Measurements from ENCODE around the gene RBP7. TPM values are rescaled to one million over a fixed set of nuclear protein-coding genes. Genes with fewer than 3 reads are reported as not detected.
"Not testable (repeated sequence)": the region's sequence is repeated elsewhere in the genome, so short reads cannot be mapped to it uniquely, and the experiment has no call there.

The RBP7 gene
- total RNA-seq, 4 donors from 2014 or later: 12.7 to 20.6 (median 18.8) TPM

DNA sequence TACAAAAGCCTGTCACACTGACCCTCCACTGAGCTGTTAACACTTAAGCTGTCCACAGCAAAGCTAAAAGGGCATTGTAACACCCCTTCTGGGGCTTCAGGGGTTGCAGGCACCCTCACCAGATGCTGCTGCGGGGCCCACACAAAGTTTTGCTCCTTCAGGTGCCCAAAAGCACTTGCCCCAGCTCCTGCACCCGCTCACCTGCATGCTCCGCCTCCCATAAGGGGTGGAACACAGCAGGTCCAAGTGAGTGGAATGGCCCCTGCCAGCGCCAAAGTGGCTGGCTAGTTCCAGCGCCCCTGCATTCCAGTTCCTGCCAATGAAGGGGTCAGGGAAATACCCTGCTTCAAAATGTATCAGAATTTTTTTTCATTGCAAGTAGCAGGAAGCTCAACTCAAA lies 7.3 kb upstream of the RBP7 start:
- no peak for TF ChIP-seq POLR2A (IDR thresholded peaks at IDR 0.05)
- TF ChIP-seq, protein P1, sequence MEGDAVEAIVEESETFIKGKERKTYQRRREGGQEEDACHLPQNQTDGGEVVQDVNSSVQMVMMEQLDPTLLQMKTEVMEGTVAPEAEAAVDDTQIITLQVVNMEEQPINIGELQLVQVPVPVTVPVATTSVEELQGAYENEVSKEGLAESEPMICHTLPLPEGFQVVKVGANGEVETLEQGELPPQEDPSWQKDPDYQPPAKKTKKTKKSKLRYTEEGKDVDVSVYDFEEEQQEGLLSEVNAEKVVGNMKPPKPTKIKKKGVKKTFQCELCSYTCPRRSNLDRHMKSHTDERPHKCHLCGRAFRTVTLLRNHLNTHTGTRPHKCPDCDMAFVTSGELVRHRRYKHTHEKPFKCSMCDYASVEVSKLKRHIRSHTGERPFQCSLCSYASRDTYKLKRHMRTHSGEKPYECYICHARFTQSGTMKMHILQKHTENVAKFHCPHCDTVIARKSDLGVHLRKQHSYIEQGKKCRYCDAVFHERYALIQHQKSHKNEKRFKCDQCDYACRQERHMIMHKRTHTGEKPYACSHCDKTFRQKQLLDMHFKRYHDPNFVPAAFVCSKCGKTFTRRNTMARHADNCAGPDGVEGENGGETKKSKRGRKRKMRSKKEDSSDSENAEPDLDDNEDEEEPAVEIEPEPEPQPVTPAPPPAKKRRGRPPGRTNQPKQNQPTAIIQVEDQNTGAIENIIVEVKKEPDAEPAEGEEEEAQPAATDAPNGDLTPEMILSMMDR (IDR thresholded peaks at IDR 0.05): no peak
- intact Hi-C loops (cut with DNase I; ENCODE audit: low total_unique reads): no loop called here

GRCh38 chr1:9990944-9991343 lies 6.1 kb upstream of the RBP7 start:
- WGBS, 2 donors: 55 to 57% methylated on average over 2 of the region's 2 CpGs
- H3K4me3 ChIP-seq (ENCODE audit: low read depth, poor library complexity, severe bottlenecking): no peak overlapping the region
- intact Hi-C loops (cut with DNase I; ENCODE audit: low total_unique reads): no loop called here

More for the DNA sequence above, 7.3 kb upstream of the RBP7 start:
- DNase-seq (ENCODE audit: low spot score in 2 of 2): no peak
- WGBS, 2 donors: 85 to 86% methylated on average over 5 of the region's 5 CpGs
- no peak overlapping the region for H3K4me3 ChIP-seq (ENCODE audit: low read depth, poor library complexity, severe bottlenecking)

GRCh38 chr1:9992910-9993309 lies 4.1 kb upstream of the RBP7 start:
- WGBS, 2 donors: 80 to 85% methylated on average over 5 of the region's 5 CpGs
- no peak for DNase-seq (ENCODE audit: low spot score in 2 of 2)
- H3K4me3 ChIP-seq (ENCODE audit: low read depth, poor library complexity, severe bottlenecking): no peak overlapping the region
- TF ChIP-seq POLR2A (IDR thresholded peaks at IDR 0.05): no peak
- TF ChIP-seq, protein P1 (IDR thresholded peaks at IDR 0.05): no peak
- intact Hi-C loops (cut with DNase I; ENCODE audit: low total_unique reads): no loop called here

More at GRCh38 chr1:9990944-9991343, 6.1 kb upstream of the RBP7 start:
- no peak for DNase-seq (ENCODE audit: low spot score in 2 of 2)
- TF ChIP-seq, protein P1 (IDR thresholded peaks at IDR 0.05): no peak
- TF ChIP-seq POLR2A (IDR thresholded peaks at IDR 0.05): no peak

GRCh38 chr1:9993561-9994075 lies 3.4 kb upstream of the RBP7 start:
- intact Hi-C loops (cut with DNase I; ENCODE audit: low total_unique reads): no loop called here
- TF ChIP-seq POLR2A (IDR thresholded peaks at IDR 0.05): no peak
- TF ChIP-seq, protein P1 (IDR thresholded peaks at IDR 0.05): no peak

GRCh38 chr1:10001016-10001665 lies 4.1 kb downstream of the RBP7 start:
- intact Hi-C loops (cut with DNase I; ENCODE audit: low total_unique reads): no loop called here
- WGBS, 2 donors: 75 to 76% methylated on average over 8 of the region's 8 CpGs
- no peak for TF ChIP-seq POLR2A (IDR thresholded peaks at IDR 0.05)
- TF ChIP-seq, protein P1 (IDR thresholded peaks at IDR 0.05): no peak
- no peak overlapping the region for H3K4me3 ChIP-seq (ENCODE audit: low read depth, poor library complexity, severe bottlenecking)
- no peak for DNase-seq (ENCODE audit: low spot score in 2 of 2)

More at GRCh38 chr1:9993561-9994075, 3.4 kb upstream of the RBP7 start:
- no peak overlapping the region for H3K4me3 ChIP-seq (ENCODE audit: low read depth, poor library complexity, severe bottlenecking)
- no peak for DNase-seq (ENCODE audit: low spot score in 2 of 2)
- WGBS, 2 donors: 75 to 77% methylated on average over 7 of the region's 7 CpGs

GRCh38 chr1:10005248-10005647 lies 8.2 kb downstream of the RBP7 start:
- intact Hi-C loops (cut with DNase I; ENCODE audit: low total_unique reads); H3K4me3 ChIP-seq (ENCODE audit: low read depth, poor library complexity, severe bottlenecking); DNase-seq (ENCODE audit: low spot score in 2 of 2): not testable (repeated sequence)
- 88 to 93% methylated on average over 8 of the region's 8 CpGs for WGBS, 2 donors

Measured in lower leg skin (tissue), 4 donors.